DOHH2 (cell line): Measurements from ENCODE around the gene CAMTA1.

Source experiments
- EZH2phosphoT487 ChIP-seq: fragments of 200-600 bp; sonication (generic); IDR thresholded peaks from 2 replicates; pipeline ENCODE4 v1.6.1; 2017; ENCODE audit warnings: borderline replicate concordance, mild to moderate bottlenecking, antibody characterized with exemption, low read length, moderate library complexity, mixed read lengths
- TF ChIP-seq, protein P1 (sequence below): fragments of 200-600 bp; sonication (generic); IDR thresholded peaks from one replicate; pipeline ENCODE4 v1.5.1; 2014; ENCODE audit warnings: antibody characterized with exemption, mild to moderate bottlenecking, low read depth, low read length; ENCODE audit not compliant: poor library complexity, severe bottlenecking

DNA sequence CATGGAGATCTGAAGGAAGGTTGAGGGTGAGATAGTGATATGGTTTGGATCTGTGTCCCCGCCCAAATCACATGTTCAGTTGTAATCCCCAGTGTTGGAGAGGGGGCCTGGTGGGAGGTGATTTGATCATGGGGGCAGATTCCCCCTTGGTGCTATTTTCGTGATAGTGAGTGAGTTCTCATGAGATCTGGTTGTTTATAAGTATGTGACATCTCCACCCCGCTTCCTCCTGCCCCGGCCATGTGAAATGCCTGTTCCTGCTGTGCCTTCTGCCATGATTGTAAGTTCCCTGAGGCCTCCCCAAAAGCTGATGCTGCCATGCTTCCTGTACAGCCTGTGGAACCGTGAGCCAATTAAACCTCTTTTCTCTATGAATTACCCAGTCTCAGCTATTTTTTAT is 533.9 kb downstream of the CAMTA1 start:
- TF ChIP-seq, protein P1, sequence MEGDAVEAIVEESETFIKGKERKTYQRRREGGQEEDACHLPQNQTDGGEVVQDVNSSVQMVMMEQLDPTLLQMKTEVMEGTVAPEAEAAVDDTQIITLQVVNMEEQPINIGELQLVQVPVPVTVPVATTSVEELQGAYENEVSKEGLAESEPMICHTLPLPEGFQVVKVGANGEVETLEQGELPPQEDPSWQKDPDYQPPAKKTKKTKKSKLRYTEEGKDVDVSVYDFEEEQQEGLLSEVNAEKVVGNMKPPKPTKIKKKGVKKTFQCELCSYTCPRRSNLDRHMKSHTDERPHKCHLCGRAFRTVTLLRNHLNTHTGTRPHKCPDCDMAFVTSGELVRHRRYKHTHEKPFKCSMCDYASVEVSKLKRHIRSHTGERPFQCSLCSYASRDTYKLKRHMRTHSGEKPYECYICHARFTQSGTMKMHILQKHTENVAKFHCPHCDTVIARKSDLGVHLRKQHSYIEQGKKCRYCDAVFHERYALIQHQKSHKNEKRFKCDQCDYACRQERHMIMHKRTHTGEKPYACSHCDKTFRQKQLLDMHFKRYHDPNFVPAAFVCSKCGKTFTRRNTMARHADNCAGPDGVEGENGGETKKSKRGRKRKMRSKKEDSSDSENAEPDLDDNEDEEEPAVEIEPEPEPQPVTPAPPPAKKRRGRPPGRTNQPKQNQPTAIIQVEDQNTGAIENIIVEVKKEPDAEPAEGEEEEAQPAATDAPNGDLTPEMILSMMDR: no peak
- no peak for TF ChIP-seq EZH2phosphoT487
